GM11168 (cell line): ENCODE data around the gene ZFHX3.
"Not testable (repeated sequence)": the region's sequence is repeated elsewhere in the genome, so short reads cannot be mapped to it uniquely, and the experiment has no call there.

Source experiments
- in situ Hi-C: fragments of 300-500 bp; cut with MboI; formaldehyde crosslinking; loops from one replicate; pipeline ENCODE4 v1.12.0; 2022; ENCODE audit warnings: low sequenced_read_pairs; ENCODE audit not compliant: unreplicated experiment

ZFHX3 gene

GRCh38 chr16:73012341-73012740 lies 35.6 kb downstream of the ZFHX3 start:
- in situ Hi-C loops, result no loop called here

GRCh38 chr16:73011926-73012325 lies 36.0 kb downstream of the ZFHX3 start:
- in situ Hi-C loops, result no loop called here

GRCh38 chr16:73010150-73010676 lies 37.7 kb downstream of the ZFHX3 start:
- in situ Hi-C loops, result no loop called here

- in situ Hi-C loops, result not testable (repeated sequence)
Observed at GRCh38 chr16:73009710-73010109, 38.2 kb downstream of the ZFHX3 start.

DNA sequence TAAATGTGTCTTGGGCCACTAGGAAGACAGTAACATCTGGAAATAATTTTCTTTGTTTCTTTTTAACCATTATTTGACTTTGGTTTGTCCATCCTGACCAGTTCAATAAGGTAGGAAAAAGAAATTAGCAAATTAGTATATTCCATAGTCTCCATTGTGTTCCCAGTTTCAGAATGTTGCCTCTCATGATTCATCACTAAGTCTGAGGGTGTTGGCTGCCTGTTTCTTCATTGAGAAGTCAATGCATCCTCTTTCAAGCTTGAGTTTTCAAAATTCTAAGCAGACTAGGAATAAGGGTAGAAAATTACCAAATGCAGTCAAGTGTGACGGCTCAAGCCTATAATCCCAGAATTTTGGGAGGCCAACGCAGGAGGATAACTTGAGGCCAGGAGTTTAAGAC lies 41.9 kb downstream of the ZFHX3 start:
- in situ Hi-C loops, result no loop called here

- in situ Hi-C loops, result no loop called here
Observed at GRCh38 chr16:73002866-73003265, 45.1 kb downstream of the ZFHX3 start.

GRCh38 chr16:73000907-73001521 lies 46.9 kb downstream of the ZFHX3 start:
- in situ Hi-C loops, result no loop called here

- in situ Hi-C loops, result no loop called here
Observed at GRCh38 chr16:73000020-73000906, 47.7 kb downstream of the ZFHX3 start.

DNA sequence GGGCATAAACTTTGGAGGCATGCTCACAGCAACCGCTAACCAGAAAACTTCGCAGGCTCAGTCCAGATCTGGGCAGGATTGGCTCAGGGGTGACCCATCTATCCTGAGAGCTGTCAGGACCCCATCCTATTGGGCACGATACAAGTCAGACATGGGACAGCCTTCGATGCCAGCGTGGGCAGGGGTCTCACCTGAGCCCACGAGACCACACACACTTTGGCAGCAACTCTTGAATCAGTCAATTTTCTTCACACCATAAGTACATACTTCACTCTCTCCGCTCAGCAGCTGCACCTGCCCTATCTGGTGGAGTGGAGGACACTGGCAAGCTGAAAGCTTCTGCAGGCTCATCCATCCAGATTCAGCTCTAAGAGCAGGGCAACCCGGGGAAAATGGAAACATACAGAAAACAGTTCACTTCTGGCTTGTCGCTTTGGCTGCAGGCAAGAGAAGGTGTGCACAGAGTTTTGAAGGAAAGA lies 48.3 kb downstream of the ZFHX3 start:
- in situ Hi-C loops, result no loop called here

DNA sequence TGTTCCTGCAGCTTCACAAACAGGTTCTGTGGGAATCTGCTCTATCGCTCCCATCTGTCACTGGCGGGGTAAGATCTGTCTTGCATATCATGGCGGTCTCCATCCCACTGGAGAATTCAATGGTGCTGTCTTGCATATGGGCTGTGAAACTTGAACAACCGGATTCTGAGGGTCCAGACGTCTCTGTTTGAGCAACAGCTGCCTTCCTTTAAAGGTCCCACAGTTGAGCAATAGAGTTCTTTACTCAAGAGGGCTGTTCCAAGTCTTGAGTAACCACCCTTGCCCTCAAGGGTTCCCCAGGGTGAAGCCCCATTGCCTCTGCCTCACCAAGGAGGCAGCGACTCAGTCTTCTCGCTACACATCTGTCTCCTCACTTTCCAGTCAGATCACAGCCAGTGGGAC lies 50.8 kb downstream of the ZFHX3 start:
- in situ Hi-C loops, result no loop called here

GRCh38 chr16:72996291-72997062 lies 51.5 kb downstream of the ZFHX3 start:
- in situ Hi-C loops, result no loop called here

GRCh38 chr16:72995882-72996270 lies 52.1 kb downstream of the ZFHX3 start:
- in situ Hi-C loops, result not testable (repeated sequence)

DNA sequence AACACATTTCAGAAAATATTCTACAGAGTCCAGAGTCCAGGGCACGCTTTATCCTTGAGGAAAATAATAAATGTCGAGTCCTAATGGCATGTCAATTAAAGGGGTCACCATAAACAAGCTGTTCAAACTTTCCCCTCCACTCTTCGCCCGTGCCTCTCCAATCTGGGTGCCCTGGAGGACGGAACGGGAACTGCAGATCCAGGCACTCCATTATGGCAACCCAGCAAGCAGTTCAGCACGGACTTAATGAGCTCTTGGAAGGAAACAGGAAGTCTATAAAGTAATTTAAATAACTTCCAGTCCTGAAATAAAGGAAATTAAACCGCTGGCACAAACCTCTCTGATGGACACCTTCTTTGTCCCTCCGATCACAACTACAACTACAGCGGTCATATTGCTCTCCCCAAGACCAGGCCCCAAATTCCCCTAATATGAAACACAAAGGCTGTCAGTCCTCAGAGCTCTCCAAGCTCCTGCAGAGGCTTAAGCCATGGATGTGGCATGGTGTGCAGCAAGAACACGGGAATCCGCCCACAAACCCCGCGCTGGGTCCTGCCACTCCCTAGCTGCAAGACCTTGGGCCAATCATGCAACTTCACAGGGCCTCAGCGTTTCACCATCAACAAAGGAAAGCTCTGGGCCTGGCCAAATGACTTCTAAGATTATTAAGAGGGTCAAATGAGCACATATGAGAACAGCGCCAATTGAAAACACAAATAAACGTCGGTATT lies 52.6 kb downstream of the ZFHX3 start:
- in situ Hi-C loops, result no loop called here

GRCh38 chr16:72992142-72992601 lies 55.8 kb downstream of the ZFHX3 start:
- in situ Hi-C loops, result no loop called here

DNA sequence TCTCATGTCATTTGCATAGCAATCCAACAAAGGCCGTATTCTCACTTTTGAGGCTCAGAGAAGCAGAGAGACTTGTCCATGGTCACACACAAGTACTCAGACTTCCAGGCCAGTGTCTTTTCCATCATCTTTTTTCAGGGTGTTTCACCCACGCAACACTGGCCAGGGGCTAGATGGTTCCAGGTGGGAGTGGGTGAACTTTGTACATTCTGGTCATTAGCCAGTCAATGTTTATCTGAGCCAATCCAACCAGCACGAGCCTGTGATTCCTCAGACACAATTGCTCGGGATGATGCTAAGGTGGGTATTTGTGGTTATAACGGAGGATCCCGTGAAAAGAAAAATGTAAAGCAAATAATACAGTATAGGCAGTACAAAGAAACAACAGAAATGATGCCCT lies 56.3 kb downstream of the ZFHX3 start:
- in situ Hi-C loops, result no loop called here

DNA sequence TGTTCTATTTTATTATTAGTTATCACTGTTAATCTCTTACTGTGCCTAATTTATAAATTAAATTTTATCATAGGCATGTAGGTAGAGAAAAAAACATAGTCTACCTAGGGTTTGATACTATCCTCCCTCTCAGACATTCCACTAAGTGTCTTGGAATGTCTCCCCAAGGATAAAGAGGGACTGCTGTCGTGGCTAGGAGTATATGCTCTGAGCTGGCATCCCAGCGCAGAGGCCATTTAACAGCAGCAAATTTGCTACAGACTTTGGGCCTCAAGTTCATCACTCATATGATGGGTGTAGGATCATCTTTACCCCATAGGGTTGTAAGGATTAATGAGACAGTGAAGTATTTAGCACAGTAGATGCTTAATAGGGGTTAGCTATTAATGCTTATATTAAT lies 56.7 kb downstream of the ZFHX3 start:
- in situ Hi-C loops, result no loop called here

DNA sequence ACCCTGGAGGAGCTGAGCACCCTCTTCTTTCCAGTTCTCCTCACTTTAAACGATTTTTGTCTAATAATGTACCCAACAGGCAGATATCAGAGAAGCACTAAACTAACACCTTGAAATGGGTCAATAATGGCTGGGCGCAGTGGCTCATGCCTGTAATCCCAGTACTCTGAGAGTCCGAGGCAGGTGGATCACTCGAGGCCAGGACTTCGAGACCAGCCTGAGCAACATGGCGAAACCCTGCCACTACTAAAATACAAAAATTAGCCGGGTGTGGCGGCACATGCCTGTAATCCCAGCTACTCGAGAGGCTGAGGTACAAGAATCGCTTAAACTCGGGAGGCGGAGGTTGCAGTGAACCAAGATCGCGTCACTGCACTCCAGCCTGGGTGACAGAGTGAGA lies 57.4 kb downstream of the ZFHX3 start:
- in situ Hi-C loops, result no loop called here

DNA sequence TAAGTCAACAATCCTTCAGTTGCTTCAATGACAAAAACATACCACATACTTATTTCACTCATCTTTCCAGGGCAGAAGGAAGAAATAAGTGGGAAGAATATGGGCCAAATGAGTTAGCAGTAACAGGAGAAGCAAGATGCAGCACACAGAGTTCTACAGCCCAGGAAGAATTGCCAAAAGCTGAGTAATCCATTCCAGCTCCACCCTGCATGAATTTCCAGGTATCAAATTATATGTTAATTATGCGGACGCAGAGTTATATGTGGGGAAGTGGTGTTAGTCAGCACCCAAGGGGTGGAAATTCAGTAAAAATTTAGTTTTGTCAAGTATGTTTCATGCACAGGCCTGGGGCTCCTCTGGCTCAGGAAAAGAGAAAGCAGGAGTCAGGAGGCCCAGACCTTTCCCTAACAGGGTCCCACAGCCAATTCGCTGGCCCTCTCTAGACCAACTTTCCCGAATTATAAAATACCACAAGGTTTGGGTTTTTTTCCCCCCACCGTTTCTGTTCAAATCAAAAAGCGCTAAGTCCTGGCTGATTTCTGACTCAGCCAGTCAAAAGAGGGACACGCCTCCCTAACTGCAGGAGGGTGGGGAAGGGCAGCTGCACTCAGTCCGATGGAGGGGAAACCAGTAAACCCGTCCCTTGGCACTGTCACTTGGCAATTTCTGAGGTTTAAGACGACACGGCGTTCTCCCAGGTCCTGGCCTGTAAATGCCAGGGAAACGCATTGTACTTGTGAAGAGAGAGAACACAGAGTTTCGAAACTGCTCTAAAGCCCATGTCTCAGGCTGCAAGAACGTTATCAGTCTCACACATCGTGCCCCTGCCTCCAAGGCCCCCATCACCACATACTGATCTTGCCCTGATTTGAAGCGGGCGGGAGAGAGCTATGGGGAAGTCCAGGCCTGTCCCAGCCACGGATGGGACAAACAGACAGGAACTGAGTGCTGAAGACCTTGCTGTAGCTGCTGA lies 58.1 kb downstream of the ZFHX3 start:
- in situ Hi-C loops, result no loop called here

DNA sequence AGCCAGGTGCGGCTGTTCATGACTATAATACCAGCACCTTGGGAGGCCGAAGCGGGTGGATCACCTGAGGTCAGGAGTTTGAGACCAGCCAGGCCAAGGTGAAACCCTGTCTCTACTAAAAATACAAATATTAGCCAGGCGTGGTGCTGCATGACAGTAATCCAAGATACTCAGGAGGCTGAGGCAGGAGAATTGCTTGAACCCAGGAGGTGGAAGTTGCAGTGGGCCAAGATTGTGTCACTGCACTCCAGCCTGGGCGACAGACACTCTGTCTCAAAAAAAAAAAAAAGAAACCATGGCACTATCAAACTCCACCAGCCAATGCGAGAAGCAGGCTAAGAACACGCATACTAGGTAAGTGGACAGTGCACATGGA lies 58.7 kb downstream of the ZFHX3 start:
- in situ Hi-C loops, result not testable (repeated sequence)
